Fibroblast of peridontal ligament (primary cell): Measurements from ENCODE around the gene NKD1.

Experiments
- DNase-seq: peaks from one replicate; pipeline ENCODE4 v3.0.0-alpha.2; 2010; ENCODE audit errors: extremely low read depth

Gene NKD1

GRCh38 chr16:50694206-50694605, 146.0 kb downstream of the NKD1 start:
- DNase-seq: no peak

GRCh38 chr16:50695017-50696000, 147.1 kb downstream of the NKD1 start:
- DNase-seq: no peak

DNA sequence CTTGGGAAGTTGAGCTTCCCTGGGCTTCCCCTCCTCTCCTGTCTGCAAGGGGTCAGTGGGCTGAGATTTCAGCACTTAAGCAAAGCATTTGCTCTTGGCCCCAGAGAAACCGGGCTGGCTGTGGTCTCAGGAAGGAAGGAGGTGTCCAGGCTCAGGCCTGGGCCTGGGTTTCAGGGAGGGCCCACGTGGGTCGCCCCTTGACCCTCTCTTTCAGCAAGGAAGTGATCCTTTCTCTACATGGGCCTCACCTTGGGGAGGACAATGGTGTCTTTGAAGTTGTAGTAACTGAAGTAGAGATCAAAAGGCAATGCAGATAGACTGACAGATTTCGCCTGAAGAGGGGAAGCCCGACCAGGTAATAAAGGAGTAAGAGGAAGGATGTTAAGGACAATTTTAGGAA, 147.9 kb downstream of the NKD1 start:
- DNase-seq: no peak

DNA sequence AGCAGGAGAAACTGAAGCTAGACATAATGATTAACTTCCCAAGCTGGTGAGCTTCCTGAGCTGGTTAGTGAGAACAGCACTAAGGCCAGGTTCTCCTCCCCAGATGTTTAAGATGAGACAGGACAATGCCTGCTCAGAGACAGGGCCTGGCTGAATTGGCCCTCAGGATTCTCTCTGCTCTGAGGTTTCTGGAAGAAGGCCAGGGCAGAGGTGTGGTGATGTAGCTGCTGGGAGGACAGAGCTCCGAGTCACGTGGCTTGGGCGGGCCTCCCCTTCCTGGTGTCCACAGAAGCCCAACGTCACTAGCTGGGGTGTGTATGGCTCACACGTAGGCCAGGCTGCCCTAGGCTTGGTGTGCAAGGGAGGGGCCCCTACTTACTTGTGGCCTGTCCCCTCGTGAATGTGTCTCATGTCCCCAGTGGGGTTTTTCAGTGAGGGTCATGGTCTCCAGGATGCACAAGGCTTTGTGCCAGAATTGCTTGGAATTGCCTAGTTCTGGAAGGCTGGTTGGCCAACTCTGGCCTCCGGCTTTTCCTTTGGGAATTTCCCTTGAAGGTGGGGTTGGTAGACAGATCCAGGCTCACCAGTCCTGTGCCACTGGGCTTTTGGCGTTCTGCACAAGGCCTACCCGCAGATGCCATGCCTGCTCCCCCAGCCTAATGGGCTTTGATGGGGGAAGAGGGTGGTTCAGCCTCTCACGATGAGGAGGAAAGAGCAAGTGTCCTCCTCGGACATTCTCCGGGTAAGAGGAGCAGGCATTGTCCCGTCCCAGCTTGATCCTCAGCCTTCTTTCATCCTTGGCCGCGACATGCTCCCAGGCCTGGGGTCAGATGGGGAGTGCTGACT, 148.6 kb downstream of the NKD1 start:
- DNase-seq: no peak

DNA sequence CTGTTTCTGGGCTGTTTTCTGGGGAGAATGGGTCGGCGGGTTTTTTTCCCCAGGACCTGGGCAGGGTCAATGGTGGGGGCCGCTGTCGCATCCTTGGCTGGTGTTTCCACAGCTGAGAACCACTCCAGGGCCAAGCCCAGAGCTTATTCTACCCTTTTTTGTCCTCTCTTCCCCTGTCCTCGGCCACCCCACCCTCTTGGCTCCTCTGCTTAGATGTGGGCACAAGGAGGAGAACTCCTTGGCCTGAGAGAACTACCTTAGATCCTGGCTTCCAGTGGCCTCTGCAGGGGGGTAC, 149.2 kb downstream of the NKD1 start:
- no peak for DNase-seq

DNA sequence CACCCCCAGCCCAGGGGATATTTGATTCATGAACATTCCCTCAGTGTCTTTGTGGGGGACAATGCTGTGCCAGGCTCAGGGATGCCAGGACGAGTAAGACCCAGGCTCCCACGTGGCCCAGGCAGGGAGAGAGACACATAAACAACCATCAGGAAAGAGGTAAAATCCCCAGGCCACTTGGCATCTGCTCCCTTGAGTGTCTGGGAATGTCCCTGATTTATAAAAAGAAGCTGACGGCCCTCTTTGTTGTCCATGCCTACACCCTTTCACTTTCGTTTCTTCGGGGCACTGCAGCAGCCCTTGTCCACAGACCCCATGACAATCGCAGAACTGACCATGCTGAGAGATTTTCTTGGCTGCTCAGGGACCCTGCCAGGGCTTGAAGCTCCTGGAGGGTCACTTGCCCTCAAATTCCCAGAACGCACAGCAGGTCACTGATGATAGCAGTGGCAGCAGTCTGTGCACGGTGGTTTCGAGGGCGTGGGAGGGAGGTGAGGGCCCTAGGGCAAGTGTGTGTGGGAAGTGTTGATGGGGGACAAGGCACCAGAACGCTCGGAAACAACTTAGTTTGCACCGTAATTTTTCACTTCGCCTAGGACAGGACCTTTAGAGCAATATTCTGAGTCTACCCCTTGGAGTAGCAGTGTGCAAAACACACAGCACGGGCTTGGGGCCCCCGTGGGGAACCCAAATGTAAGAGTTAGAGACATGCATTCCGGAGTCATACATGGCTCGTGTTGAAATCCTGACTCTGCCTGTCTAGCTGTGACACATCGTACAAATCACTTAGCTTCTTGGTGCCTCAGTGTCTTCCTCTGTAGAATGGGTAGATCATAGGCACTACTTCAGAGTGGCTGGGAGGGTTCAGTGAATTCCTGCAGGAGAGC, 149.9 kb downstream of the NKD1 start:
- peak; percentile 55 for DNase-seq
